Medulla oblongata (tissue), 1 donor: ENCODE measurements around the gene PAK2.
"Not testable (repeated sequence)": the region's sequence is repeated elsewhere in the genome, so short reads cannot be mapped to it uniquely, and the experiment has no call there.

ENCODE experiments used
- DNase-seq: peaks from one replicate; pipeline ENCODE4 v3.0.0-alpha.2; 2015; ENCODE audit errors: extremely low spot score

PAK2 gene

DNA sequence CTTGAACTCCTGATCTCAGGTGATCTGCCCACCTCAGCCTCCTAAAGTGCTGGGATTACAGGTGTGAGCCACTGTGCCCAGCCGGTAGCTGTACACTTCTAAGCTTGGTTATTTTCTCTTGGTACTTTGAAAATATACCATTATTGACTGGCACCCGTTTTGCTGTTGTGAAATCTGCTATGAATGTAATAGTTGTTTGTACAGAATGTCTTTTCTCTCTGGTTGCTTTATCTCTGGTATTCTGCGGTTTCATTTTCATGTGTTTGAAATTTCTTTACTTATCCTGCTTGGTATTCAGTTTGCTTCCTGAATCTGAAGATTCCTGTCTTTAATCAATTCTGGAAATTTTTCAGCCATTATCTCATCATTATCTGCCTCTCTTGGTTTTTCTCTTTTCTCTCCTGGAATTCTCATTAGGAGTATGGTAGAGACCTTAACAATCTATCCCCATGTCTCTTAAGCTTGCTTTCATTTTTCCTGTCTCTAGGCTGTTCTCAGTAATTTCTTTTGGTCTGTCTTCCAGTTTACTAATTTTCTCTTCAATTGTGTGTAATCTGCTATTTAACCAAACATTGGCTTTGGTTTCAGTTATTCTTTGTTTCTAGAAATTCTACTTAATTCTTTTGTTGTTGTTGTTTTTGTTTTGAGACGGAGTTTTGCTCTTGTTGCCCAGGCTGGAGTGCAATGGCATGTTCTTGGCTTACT, 2.8 kb upstream of the PAK2 start:
- DNase-seq = no peak

DNA sequence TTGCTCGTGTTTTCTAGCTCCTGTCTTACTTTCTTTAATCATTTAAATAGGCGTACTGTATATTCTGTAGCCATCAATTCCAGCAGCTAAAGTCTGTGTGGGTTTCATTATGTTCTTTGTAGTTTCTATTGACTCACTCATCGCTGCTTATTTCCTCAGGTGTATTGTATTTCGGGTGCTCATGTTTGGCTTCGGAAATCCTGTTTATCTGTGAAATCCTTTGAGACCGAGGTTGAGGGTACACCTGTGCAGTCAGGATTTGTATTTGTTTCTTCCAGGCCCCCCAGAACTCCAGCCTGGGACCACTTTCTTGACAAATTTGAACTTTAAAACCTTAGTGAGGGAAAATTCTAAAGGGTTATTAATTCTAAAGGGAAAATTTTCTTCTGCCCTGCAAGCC, 2.0 kb upstream of the PAK2 start:
- DNase-seq = no peak

DNA sequence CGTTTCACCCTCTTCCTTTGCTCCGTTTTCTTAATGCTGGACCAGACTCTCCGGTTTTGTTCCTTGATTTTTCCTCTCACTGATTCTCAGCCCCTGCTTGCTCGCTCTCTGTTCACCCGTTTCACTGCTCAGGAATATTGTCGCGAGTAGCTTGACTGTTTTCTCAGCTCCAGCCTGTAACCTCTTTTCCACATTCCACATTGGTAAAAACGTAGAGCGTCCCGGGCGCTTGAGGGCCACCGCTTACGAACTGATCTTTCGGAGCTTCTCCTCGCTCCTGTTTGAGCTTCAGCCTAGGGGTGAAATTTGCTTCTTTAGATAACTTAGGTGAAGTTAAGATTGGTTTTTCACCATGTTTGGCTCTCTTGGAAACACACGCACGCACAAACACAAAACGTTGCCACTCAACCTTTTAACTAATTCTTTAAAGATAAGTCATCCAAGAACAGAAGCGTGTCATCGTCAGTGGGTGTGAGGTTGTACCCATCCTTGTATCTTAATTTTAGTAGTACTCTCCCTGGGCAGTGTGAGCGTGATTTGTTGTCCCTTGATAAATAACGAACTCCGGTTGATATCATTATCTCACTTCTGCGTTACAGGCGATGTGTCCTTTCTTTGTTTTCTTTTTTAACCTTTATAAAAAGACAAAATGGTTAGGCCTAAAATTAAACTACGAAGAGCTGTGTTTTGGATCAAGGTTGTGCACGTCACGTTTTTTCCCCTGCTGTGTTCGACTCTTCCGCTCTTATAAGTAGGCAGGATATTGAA, 1.0 kb downstream of the PAK2 start:
- DNase-seq = peak; percentile 54

GRCh38 chr3:196741249-196741889, 1.7 kb downstream of the PAK2 start:
- DNase-seq = no peak

DNA sequence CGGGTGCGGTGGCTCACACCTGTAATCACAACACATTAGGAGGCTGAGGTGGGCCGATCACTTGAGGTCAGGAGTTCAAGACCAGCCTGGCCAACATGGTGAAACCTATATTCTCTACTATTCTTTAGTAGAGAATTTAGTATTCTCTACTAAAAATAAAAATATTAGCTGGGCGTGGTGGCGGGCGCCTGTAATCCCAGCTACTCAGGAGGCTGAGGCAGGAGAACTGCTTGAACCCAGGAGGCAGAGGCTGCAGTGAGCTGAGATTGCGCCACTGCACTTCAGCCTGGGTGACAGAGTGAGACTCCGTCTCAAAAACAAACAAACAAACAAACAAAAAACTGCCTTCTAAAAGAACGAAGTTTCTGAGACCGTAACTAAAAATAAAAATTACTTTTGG, 3.9 kb downstream of the PAK2 start:
- DNase-seq = not testable (repeated sequence)

DNA sequence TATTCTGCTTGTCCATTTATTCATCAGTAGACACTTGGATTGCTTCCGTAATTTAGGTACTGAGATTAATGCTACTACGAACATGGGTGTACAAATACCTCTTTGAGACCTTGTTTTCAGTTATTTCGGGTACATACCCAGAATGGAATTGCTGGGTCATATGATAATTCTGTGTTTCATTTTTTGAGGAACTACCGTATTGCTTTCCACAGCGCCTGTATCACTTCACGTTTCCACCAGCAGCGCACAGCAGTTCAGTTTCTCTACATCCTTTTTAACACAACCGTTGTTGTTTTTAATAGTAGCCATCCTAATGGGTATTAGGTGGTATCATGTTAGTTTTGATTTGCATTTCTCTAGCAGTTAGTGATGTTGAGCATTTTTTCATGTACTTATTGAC, 9.5 kb downstream of the PAK2 start:
- DNase-seq = no peak

GRCh38 chr3:196753201-196753600, 13.5 kb downstream of the PAK2 start:
- DNase-seq = no peak

DNA sequence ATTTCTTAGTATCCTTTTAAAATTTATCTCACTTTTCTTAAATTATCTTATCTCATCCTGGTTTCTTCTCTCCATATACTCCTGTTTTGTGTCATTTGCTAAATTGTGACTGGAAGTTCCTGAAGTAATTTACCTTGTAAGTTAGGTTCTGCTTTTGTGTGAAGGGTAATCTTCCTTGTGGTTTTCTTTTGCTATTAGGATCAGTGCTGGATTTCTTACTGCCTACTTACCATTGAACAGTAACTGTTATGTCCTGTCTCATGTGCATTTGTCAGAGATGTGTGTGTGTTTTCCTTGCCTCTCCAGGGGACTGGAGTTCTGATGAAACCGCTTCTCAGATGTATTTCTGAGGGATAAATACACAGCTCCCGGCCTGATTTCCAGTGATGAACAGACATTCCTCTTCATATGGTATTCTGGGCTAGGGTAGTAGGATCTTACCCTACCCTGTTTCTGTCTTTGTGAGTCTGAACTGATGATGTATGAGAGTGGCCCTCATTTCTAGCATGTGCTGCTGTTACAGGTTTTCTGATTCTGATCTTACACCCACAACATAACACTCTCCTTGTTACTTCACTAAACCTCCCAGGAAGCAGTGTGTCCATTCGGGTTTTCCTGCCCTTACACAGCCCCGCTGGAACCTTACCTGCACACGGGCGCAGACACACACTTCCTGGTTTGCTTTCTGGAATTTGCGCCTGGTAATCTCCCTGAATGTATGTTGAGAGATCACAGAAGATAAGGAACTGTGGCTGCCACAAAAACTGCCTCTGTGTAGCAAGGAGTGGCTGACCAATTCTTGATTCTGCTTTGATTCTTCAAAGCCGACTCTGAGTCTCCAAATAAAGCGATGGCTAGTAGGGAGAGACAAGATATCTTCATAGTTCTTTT, 14.7 kb downstream of the PAK2 start:
- no peak for DNase-seq

- no peak for DNase-seq
These were observed 17.1 kb downstream of the PAK2 start for GRCh38 chr3:196756732-196757131.

GRCh38 chr3:196757876-196758739, 18.5 kb downstream of the PAK2 start:
- DNase-seq = peak; percentile 67

DNA sequence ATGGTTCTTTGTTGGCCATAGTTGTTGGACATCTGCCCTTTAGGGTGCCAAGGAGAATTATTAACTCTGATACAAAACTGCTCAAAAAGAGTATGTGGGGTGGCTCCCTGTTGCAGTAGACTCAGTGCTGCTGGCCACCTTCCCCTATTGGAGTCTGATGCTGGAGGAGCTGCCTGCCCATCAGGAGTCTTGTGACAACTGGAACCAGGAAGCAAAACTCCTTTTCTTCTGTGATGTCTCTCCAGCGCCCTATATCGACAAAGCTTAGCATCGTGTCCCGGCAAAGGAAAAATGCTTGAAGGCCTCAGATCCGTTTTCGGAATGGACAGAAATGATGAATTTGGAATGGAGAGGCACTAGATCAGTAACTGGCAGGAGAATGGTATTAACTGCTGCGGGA, 23.5 kb downstream of the PAK2 start:
- DNase-seq = peak; percentile 51

- no peak for DNase-seq
These were observed 25.8 kb downstream of the PAK2 start for GRCh38 chr3:196765454-196765853.

DNA sequence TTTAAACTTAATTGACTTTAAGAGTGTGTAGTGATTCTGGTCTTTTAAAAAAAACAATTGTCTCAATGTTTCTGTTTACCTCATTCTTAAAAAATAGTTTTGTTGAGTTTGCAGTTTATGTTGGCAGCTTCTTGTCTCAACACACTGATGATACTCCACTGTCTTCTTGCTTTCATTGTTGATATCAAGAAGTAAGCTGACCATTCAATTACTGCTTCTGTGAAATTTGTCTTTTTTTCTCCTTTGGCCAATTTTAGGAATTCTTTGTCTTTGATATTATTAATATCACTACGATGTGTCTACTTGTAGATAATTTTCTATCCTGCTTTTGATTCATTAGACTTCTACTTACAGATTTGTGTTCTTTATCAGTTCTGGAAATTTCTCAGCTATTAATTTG, 31.4 kb downstream of the PAK2 start:
- no peak for DNase-seq

- DNase-seq = no peak
These were observed 32.4 kb downstream of the PAK2 start for GRCh38 chr3:196772102-196772501.

DNA sequence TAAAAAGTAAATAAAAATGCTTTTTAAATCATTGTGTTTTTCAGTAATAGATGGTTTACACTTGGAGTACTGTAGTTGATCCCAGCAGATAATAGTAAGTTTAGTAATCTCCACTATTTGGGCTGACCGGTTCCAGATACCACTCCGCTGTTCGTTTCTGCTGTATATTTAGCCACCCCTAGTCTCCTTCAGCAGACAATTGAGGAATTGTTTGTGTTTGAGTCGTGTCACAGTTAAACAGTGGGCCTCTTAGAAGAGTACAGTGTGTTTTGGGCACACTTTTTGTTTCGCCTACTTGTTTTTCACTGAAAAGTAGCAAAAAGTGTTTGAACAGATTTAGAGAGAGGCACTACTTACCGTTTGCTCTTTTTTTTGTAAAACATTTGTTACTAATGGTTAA, 33.2 kb downstream of the PAK2 start:
- peak; percentile 84 for DNase-seq

DNA sequence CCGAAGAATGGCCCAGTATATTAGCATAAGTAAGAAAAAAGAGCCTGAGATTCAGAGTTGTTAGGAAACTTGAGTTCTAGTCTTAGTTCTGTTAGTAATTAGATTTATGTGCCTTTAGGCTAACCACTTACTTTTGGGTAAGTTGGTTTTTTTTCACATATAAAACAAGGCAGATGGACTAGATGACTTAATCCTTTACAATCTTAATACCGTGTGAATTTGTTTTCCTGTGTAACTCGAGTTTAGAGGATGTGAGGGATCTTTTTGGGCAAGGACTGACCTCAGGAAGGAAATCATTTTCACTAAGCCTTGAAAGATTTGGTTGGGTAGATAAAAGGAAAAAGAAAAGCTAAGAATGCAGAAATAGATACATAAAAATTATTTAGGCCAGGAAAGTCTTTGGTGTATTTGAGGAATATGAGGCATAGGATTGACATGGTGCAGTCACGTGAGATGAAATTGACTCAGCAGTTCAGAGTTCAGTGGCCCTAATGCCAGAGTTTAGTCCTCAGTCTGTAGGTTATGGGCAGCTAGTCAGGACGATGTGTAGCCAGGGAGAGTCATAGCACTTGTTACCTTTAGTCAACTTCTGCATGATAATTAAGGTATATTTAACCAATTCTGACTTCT, 34.6 kb downstream of the PAK2 start:
- no peak for DNase-seq

GRCh38 chr3:196774848-196775422, 35.3 kb downstream of the PAK2 start:
- DNase-seq = no peak

- DNase-seq = no peak
These were observed 36.3 kb downstream of the PAK2 start for GRCh38 chr3:196775938-196776337.

GRCh38 chr3:196777836-196778235, 38.2 kb downstream of the PAK2 start:
- DNase-seq = no peak

DNA sequence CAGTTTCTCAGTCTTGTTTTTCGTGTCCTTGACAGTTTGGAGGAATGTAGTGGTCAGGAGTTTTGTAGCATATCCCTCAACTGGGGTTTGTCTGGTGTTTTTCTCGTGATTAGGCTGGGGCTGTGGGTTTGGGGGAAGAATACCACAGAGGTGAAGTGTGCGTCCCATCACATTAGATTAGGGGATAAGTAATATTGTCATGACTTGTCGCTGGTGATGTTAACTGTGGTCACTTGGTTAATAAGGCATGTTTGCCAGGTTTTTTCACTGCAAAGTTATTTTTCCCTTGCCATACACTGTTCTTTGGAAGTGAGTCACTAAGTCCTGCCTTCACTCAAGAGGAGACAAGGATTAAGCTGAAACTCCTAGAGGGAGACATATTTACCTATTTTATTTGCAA, 39.1 kb downstream of the PAK2 start:
- DNase-seq = no peak
